Measurements from ENCODE around the gene NCKAP5. TPM values are rescaled to one million over a fixed set of nuclear protein-coding genes. Genes with fewer than 3 reads are reported as not detected.

NCKAP5 gene
- polyA plus RNA-seq, 3 donors = not detected

GRCh38 chr2:132690664-132691303, 877.5 kb downstream of the NCKAP5 start:
- WGBS (ENCODE audit: insufficient coverage) = 80% methylated on average over 1 of the region's 1 CpG
- Histone ChIP-seq H3K36me3 (replicated peaks in 1 of 2; ENCODE audit: control insufficient read depth in 1 of 2, insufficient read depth in 2 of 2, low read length in 2 of 2) (no peaks in the 10 kb centered on the region), H4K20me1 (ENCODE audit: insufficient read depth, low read length) (no peaks in the 10 kb centered on the region), H3K27ac (ENCODE audit: low read depth in 1 of 2, low read length in 2 of 2) (no peak overlapping the region), H3K4me2 (replicated peaks; ENCODE audit: extremely low read depth, low read length, poor library complexity, severe bottlenecking) (no peak overlapping the region), H3K9me3 (replicated peaks in 1 of 2; ENCODE audit: control insufficient read depth in 1 of 2, insufficient read depth in 1 of 2, low read length in 2 of 2) (no peaks in the 10 kb centered on the region), H3K4me3 (replicated peaks in 1 of 3; ENCODE audit: low read depth in 2 of 3, low read length in 3 of 3) (no peak overlapping the region), H3K4me1 (ENCODE audit: control insufficient read depth in 1 of 2, insufficient read depth in 2 of 2, low read length in 2 of 2) (no peaks in the 10 kb centered on the region), H3K27me3 (ENCODE audit: control insufficient read depth in 2 of 2, insufficient read depth in 2 of 2, low read length in 2 of 2) (no peaks in the 10 kb centered on the region), H2AFZ (ENCODE audit: insufficient read depth, low read depth, low read length, poor library complexity, severe bottlenecking) (no peak overlapping the region), H3K9ac (ENCODE audit: insufficient read depth, low read length, poor library complexity, severe bottlenecking) (no peak overlapping the region), H3K79me2 (ENCODE audit: insufficient read depth, low read length) (no peaks in the 10 kb centered on the region)
- H3K27ac Mint-ChIP-seq = no peak overlapping the region
- no peak overlapping the region for H3K4me3 Mint-ChIP-seq
- no peaks in the 10 kb centered on the region for H3K4me1 Mint-ChIP-seq
- no peak for DNase-seq
- peaks cover 2 to 9% (median 3%) of the 10 kb centered on the region in 3 donors for H3K27me3 Mint-ChIP-seq (ENCODE audit: low read depth in 3 of 3)
- peaks cover 0 to 6% (median 2%) of the 10 kb centered on the region in 7 donors for H3K9me3 Mint-ChIP-seq
- intact Hi-C loops (cut with micrococcal nuclease) = no loop called here
- H3K36me3 Mint-ChIP-seq = no peaks in the 10 kb centered on the region
- TF ChIP-seq, protein P1, sequence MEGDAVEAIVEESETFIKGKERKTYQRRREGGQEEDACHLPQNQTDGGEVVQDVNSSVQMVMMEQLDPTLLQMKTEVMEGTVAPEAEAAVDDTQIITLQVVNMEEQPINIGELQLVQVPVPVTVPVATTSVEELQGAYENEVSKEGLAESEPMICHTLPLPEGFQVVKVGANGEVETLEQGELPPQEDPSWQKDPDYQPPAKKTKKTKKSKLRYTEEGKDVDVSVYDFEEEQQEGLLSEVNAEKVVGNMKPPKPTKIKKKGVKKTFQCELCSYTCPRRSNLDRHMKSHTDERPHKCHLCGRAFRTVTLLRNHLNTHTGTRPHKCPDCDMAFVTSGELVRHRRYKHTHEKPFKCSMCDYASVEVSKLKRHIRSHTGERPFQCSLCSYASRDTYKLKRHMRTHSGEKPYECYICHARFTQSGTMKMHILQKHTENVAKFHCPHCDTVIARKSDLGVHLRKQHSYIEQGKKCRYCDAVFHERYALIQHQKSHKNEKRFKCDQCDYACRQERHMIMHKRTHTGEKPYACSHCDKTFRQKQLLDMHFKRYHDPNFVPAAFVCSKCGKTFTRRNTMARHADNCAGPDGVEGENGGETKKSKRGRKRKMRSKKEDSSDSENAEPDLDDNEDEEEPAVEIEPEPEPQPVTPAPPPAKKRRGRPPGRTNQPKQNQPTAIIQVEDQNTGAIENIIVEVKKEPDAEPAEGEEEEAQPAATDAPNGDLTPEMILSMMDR (IDR thresholded peaks at IDR 0.05) = no peak

DNA sequence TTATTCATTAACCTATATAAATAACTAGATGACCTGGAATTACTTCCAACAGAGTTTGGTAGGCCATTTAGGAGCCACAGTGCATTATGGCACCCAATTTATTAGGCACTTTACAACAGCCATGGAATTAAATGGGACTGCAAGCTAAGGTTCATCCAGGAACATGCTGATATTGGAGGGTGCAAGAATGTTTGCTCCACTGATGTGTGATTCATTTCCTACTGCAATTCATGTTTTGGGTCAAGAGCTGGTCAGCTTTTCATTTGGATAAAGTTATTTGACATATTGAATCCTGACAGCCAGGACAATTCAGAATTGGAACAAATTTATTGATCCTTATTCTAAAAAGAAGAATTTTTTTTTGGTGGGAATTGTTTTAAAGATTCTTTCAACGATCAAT, 886.5 kb downstream of the NCKAP5 start:
- TF ChIP-seq, protein P1 (IDR thresholded peaks at IDR 0.05) = no peak
- H3K4me1 Mint-ChIP-seq = no peaks in the 10 kb centered on the region
- WGBS (ENCODE audit: insufficient coverage) = no CpG with 5 or more reads among the region's 1 CpG
- intact Hi-C loops (cut with micrococcal nuclease) = no loop called here
- no peak overlapping the region for H3K27ac ChIP-seq (ENCODE audit: low read depth in 1 of 2, low read length in 2 of 2)
- H3K4me1 ChIP-seq (ENCODE audit: control insufficient read depth in 1 of 2, insufficient read depth in 2 of 2, low read length in 2 of 2) = no peaks in the 10 kb centered on the region
- H3K9me3 Mint-ChIP-seq = peaks cover 0 to 3% (median 0%) of the 10 kb centered on the region in 7 donors
- no peak overlapping the region for H3K9ac ChIP-seq (ENCODE audit: insufficient read depth, low read length, poor library complexity, severe bottlenecking)
- H3K27me3 ChIP-seq (ENCODE audit: control insufficient read depth in 2 of 2, insufficient read depth in 2 of 2, low read length in 2 of 2) = peaks cover 3 to 10% of the 10 kb centered on the region in 2 donors
- no peaks in the 10 kb centered on the region for H3K36me3 Mint-ChIP-seq
- no peak overlapping the region for H3K4me3 Mint-ChIP-seq
- H3K9me3 ChIP-seq (replicated peaks in 1 of 2; ENCODE audit: control insufficient read depth in 1 of 2, insufficient read depth in 1 of 2, low read length in 2 of 2) = no peaks in the 10 kb centered on the region
- H4K20me1 ChIP-seq (ENCODE audit: insufficient read depth, low read length) = no peaks in the 10 kb centered on the region
- H3K4me3 ChIP-seq (replicated peaks in 1 of 3; ENCODE audit: low read depth in 2 of 3, low read length in 3 of 3) = no peak overlapping the region
- no peak overlapping the region for H2AFZ ChIP-seq (ENCODE audit: insufficient read depth, low read depth, low read length, poor library complexity, severe bottlenecking)
- H3K79me2 ChIP-seq (ENCODE audit: insufficient read depth, low read length) = no peaks in the 10 kb centered on the region
- no peak for DNase-seq
- H3K27ac Mint-ChIP-seq = no peak overlapping the region
- peaks cover 10 to 12% (median 10%) of the 10 kb centered on the region in 3 donors for H3K27me3 Mint-ChIP-seq (ENCODE audit: low read depth in 3 of 3)
- H3K4me2 ChIP-seq (replicated peaks; ENCODE audit: extremely low read depth, low read length, poor library complexity, severe bottlenecking) = no peak overlapping the region
- no peaks in the 10 kb centered on the region for H3K36me3 ChIP-seq (replicated peaks in 1 of 2; ENCODE audit: control insufficient read depth in 1 of 2, insufficient read depth in 2 of 2, low read length in 2 of 2)
